HG03558 (cell line): ENCODE data around the gene DIP2A.
"Not testable (repeated sequence)": the region's sequence is repeated elsewhere in the genome, so short reads cannot be mapped to it uniquely, and the experiment has no call there.

Experiments
- ATAC-seq: cut with Tn5 transposase; IDR thresholded peaks from one replicate; pipeline ENCODE4 v1.9.1; 2021; ENCODE audit warnings: moderate number of reproducible peaks; ENCODE audit not compliant: unreplicated experiment; ENCODE audit errors: extremely low read depth

Gene DIP2A

GRCh38 chr21:46577786-46578185, 119.1 kb downstream of the DIP2A start:
- not testable (repeated sequence) for ATAC-seq

DNA sequence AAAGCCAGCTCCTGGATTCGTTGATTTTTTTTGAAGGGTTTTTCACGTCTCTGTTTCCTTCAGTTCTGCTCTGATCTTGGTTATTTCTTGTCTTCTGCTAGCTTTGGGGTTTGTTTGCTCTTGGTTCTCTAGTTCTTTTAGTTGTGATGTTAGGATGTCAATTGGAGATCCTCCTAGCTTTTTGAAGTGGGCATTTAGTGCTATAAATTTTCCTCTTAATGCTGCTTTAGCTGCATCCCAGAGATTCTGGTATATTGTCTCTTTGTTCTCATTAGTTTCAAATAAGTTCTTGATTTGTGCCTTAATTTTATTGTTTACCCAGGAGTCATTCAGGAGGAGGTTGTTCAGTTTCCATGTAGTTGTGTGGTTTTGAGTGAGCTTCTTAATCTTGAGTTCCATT, 120.7 kb downstream of the DIP2A start:
- ATAC-seq: not testable (repeated sequence)

- ATAC-seq: no peak
Observed at GRCh38 chr21:46581780-46582307, 123.2 kb downstream of the DIP2A start.

DNA sequence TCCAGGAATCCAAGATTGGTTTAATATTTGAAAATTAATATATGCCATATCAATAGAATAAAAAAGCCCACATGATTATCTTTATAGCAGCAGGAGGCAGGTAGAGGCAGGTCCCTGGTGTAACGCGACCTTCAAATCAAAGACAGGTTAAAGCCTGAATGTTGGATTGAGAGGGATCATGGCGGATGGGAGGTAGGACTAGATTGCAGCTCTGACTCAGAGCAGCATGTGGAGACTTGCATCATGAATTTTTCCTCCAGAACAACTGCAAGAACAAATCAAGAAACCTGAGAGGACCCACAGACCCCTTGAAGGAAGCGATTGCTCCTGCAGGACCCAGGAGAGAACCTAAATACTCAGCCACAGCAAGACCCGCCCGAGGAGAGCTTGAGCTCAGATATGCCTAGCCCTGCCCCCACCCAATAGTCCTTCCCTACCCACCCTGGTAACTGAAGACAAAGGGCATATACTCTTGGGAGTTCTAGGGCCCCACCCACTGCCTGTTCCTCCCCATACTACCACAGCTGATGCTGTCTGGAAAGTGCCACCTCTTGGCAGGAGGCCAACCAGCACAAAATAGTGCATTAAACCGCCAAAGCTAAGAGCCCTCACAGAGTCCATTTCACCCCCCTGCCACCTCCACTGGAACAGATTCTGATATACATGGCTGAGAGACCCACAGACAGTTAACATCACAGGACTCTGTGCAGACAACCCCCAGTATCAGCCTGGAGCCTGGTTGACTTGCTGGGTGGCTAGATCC, 126.7 kb downstream of the DIP2A start:
- no peak for ATAC-seq

DNA sequence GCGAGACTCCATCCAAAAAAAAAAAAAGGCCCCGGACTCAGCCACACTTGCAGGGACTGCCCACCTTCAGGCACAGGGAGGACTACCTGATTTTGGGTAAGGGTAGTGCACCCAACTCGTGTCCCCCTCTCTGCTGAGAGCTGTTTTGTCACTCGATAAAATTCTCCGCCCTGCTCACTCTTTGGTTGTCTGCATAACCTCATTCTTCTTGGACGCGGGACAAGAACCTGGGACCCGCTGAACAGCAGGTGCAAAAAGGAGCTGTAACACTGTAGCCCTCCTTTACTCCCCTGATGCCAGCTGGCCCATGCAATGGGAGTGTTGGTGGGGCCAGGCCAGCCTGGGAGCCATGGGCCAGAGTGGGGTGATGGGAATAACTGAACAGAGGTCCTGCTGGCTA, 135.6 kb downstream of the DIP2A start:
- no peak for ATAC-seq

DNA sequence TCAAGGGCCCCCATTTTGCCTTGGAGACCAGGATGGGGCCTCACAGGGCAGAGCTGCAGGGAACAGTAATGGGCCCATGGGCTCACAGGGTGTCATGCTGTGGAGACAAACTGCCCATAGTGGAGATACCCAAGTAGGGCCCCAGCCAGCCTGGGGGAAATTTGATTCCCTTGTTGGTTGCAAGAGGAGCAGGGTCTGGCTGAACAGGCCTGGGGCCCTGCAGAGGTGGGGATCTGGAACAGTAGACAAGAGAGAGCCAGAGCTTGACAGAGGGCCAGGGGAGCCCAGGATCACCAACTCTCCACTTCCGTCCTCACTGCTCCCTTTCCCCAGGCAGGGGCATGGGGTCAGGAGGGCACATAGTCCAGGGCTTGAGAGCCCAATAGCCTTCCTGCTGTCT, 137.5 kb downstream of the DIP2A start:
- ATAC-seq: no peak

DNA sequence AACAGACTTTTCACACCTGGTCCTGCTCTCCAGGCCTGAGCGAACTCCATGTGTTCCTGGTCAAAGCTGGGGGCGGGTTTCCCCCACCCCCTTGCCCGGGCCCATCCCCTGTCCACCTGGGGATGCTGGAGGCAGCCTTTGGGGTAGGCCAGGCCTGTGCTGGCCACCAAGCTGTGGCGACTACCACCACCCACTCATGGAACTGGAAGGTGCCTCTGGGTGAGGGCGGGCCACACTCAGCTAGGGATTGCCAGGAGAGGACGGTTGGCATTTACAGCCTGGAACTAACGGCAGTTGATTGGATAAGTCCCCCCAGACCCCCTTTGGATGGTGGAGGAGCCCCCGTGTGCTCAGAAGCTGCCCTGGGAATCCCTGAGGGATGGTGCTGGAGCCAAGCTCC, 138.3 kb downstream of the DIP2A start:
- no peak for ATAC-seq

- no peak for ATAC-seq
Observed at GRCh38 chr21:46597896-46598343, 139.2 kb downstream of the DIP2A start.

GRCh38 chr21:46598581-46599572, 140.2 kb downstream of the DIP2A start:
- no peak for ATAC-seq

- ATAC-seq: no peak
Observed at GRCh38 chr21:46600305-46600704, 141.6 kb downstream of the DIP2A start.

DNA sequence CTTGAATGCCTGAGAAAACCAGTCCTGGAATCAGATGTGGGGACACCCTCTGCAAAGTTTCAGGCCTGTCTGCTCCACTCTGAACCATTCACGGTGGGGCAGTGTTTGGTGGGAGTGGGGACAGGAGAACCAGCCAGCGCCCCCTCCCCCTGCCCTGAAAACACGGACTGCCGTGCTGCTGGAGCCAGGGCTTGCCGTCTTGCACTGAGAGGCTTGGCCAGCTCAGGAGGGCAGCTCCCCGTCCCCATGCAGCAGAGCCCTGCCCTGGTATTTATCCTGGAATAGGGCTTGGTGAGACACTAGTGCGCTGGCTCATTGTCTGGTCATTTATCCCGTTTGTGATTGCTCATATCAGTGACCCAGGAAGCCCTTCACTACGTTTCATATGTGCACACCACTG, 142.3 kb downstream of the DIP2A start:
- no peak for ATAC-seq

GRCh38 chr21:46603228-46603627, 144.5 kb downstream of the DIP2A start:
- no peak for ATAC-seq

DNA sequence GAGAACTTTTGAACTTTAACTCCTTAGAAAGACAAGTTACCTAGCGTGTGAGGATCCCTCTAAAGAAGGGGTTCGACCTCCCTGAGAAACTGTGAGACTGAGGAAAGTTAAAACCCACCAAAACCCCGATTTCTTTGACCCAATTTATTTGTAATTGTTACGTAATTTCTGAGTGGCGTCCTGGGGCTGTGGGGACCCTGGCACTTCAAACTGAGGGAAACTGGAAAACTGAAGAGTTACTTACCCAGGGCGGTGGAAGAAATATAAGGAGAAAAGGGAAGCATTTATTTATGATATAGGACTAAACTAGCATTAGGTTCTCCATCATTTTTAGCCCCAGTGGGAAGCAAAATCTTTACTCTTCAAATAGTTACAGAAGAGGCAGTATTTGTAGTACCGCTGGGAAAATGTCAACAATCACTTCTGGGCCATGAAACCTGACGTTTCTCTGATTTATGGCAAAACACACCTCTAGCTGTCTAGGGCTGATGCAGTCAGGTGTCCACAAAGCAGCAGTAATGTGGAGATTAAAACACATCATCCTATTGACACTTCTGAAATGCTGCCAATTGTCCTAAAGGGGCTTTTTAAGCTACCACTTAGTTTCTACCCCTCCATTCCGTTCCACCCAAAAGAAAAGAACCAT, 145.8 kb downstream of the DIP2A start:
- ATAC-seq: no peak

- no peak for ATAC-seq
Observed at GRCh38 chr21:46604975-46605766, 146.5 kb downstream of the DIP2A start, which contains the start of gene S100B. S100B (minus strand) TSS chr21:46605082; CDS start chr21:46602415, 2,667 bp downstream.

- ATAC-seq: no peak
Observed at GRCh38 chr21:46605767-46606426, 147.2 kb downstream of the DIP2A start.

GRCh38 chr21:46606427-46606813, 147.7 kb downstream of the DIP2A start:
- ATAC-seq: no peak

DNA sequence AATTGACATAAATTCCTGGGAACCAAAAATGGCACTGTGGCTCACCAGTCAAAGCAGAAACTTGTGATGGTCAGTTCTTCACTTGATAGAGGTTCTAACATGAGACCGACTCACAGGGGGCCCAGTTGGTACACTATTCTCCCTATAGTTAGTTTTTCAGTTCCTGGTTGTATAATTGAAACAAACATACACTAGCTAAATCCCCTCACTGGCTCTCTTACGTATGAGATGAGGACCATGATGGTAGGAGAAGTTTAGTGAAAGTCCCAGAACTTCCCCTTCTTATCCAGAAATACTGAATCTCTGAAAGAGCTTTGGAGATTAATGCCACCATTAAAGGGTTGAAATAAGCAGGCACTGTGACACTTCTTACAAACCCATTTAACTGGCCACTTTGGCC, 148.9 kb downstream of the DIP2A start:
- ATAC-seq: no peak

DNA sequence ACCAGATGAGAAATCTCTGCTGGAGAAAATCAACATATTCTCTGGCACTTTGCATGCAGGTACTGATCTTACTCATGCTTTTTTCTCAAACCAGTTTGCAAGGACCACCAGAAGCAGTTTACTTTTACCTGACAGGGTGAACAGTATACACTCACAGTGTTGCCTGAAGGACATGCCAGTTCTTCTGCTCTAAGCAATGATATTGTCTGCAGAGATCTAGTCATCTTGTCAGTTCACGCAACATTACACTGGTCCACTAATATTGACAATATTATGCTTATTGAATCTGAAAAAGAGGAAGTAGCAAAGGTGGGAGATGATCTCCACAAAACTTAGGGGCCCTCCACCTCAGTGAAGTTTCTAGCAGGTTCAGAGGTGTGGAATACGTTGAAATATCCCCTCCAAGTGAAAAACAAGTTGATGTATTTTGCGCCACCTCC, 150.0 kb downstream of the DIP2A start:
- ATAC-seq: no peak
